Smooth muscle cell (in vitro differentiated cells): ENCODE measurements around the gene OVOL1. TPM values are rescaled to one million over a fixed set of nuclear protein-coding genes. Genes with fewer than 3 reads are reported as not detected.

Experiments
- DNase-seq: peaks from one replicate; lab custom pipeline; 2025; ENCODE audit not compliant: unreplicated experiment; lab: John Stamatoyannopoulos, UW
- H2AFZ ChIP-seq: fragments of 200-600 bp; sonication (generic); 2 replicates; pipeline ENCODE4 v1.6.0; 2016; ENCODE audit warnings: antibody characterized with exemption, low read depth, mild to moderate bottlenecking
- H3F3A ChIP-seq: fragments of 200-600 bp; sonication (generic); 2 replicates; pipeline ENCODE4 v1.6.0; 2017; ENCODE audit warnings: antibody characterized with exemption, low read depth
- H3K27ac ChIP-seq: fragments of 200-600 bp; sonication (generic); 2 replicates; pipeline ENCODE4 v1.5.1; 2016; ENCODE audit warnings: low read depth, mild to moderate bottlenecking
- H3K27me3 ChIP-seq: fragments of 200-600 bp; sonication (generic); 2 replicates; pipeline ENCODE4 v1.6.1; 2016; ENCODE audit warnings: low read depth, mild to moderate bottlenecking
- H3K36me3 ChIP-seq: fragments of 200-600 bp; sonication (generic); 2 replicates; pipeline ENCODE4 v1.5.1; 2016; ENCODE audit warnings: low read depth
- H3K4me1 ChIP-seq: fragments of 200-600 bp; sonication (generic); 2 replicates; pipeline ENCODE4 v1.5.1; 2016; ENCODE audit warnings: low read depth
- H3K4me2 ChIP-seq: fragments of 200-600 bp; sonication (generic); 2 replicates; pipeline ENCODE4 v1.6.0; 2016; ENCODE audit warnings: mild to moderate bottlenecking
- H3K4me3 ChIP-seq: fragments of 200-600 bp; sonication (generic); 2 replicates; pipeline ENCODE4 v1.5.1; 2016; ENCODE audit warnings: mild to moderate bottlenecking
- H3K79me2 ChIP-seq: fragments of 200-600 bp; sonication (generic); 2 replicates; pipeline ENCODE4 v1.6.0; 2016; ENCODE audit warnings: low read depth, mild to moderate bottlenecking
- H3K9ac ChIP-seq: fragments of 200-600 bp; sonication (generic); 2 replicates; pipeline ENCODE4 v1.6.0; 2016; ENCODE audit warnings: low read depth
- H3K9me3 ChIP-seq: fragments of 200-600 bp; sonication (generic); replicated peaks from 2 replicates; pipeline ENCODE4 v1.5.1; 2016; ENCODE audit warnings: low read depth
- H4K20me1 ChIP-seq: fragments of 200-600 bp; sonication (generic); 2 replicates; pipeline ENCODE4 v1.6.0; 2016; ENCODE audit warnings: low read depth
- CTCF ChIP-seq: fragments of 200-600 bp; sonication (generic); IDR thresholded peaks from 2 replicates; pipeline ENCODE4 v1.5.1; 2017; ENCODE audit warnings: borderline replicate concordance, mild to moderate bottlenecking, antibody characterized with exemption; ENCODE audit not compliant: insufficient read depth, poor library complexity, severe bottlenecking
- WGBS: methylation state at CpG from one replicate; pipeline ENCODE4 v1.1.7; 2016; ENCODE audit warnings: low lambda C conversion rate; 5-methylcytosine and 5-hydroxymethylcytosine counted together
- polyA plus RNA-seq: library from polyadenylated mRNA; unstranded; fragments of >200 nt; fragmentation: Nextera tagmentation; extraction: Ambion mirVana; gene quantifications from 2 replicates; pipeline ENCODE4 v1.2.1, GENCODE V29; 2016
- total RNA-seq: library from RNA; depleted of rRNA; stranded (reverse); fragments of >200 nt; gene quantifications from 2 replicates; pipeline ENCODE4 v1.2.3, GENCODE V29; 2014

OVOL1 gene
- total and polyA plus RNA-seq, 2 experiments from 2014 or later, result 3.1 to 7.8 TPM

GRCh38 chr11:65773784-65774411 is 13.0 kb upstream of the OVOL1 start:
- Histone ChIP-seq H3K27ac (no peak overlapping the region), H3K4me2 (no peak overlapping the region), H3K4me3 (no peak overlapping the region), H3K79me2 (no peaks in the 10 kb centered on the region), H3K4me1 (no peaks in the 10 kb centered on the region), H3K9ac (no peak overlapping the region), H3K27me3 (no peaks in the 10 kb centered on the region), H3K36me3 (no peaks in the 10 kb centered on the region), H3F3A (peaks cover 2% of the 10 kb centered on the region), H3K9me3 (no peaks in the 10 kb centered on the region), H2AFZ (no peak overlapping the region), H4K20me1 (peaks cover 51% of the 10 kb centered on the region)
- 88% methylated on average over 8 of the region's 8 CpGs for WGBS
- no peak for DNase-seq
- TF ChIP-seq CTCF, result no peak

DNA sequence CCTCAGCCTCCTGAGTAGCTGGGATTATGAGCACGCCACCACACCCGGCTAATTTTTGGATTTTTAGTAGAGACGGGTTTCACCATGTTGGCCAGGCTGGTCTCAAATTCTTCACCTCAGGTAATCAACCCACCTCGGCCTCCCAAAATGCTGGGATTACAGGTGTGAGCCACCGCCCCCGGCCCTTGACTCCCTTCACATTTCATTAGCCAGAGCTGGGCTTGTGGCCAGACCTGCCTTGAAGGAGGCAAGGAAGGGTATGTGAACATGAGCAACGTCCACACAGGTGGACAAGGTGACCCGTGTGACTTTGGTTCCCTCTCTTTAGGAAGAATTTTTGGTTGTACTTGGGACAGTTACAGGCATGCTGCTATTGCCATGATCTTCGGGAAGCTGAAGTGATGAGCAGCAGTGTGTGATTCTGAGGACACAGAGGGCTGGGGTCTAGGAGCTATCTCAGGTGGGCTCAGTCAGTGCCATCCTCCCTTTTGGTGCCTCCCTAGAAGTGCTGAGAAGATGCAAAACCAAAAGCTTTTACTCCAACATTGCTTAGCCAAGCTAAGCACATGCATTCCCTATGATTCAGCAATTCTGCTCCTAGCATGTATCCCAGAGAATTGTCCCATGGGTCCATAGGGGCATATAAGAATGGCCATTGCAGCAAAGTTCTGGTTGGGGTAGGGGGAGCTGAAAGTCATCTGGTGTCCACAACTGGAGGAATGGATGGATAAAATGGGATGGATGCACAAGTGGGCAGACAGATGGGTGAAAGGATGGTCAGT is 12.1 kb upstream of the OVOL1 start:
- Histone ChIP-seq H3K27ac (no peak overlapping the region), H3K4me2 (no peak overlapping the region), H3K79me2 (no peaks in the 10 kb centered on the region), H3K27me3 (no peaks in the 10 kb centered on the region), H4K20me1 (peaks cover 59% of the 10 kb centered on the region), H3K9me3 (no peaks in the 10 kb centered on the region), H3K4me1 (no peaks in the 10 kb centered on the region), H3K4me3 (no peak overlapping the region), H2AFZ (no peak overlapping the region), H3K36me3 (no peaks in the 10 kb centered on the region), H3F3A (peaks cover 2% of the 10 kb centered on the region), H3K9ac (no peak overlapping the region)
- 97% methylated on average over 9 of the region's 9 CpGs for WGBS
- DNase-seq, result no peak
- no peak for TF ChIP-seq CTCF

- Histone ChIP-seq H2AFZ (no peak overlapping the region), H3K4me1 (no peaks in the 10 kb centered on the region), H3F3A (peaks cover 2% of the 10 kb centered on the region), H3K36me3 (no peaks in the 10 kb centered on the region), H3K27me3 (no peaks in the 10 kb centered on the region), H3K4me3 (no peak overlapping the region), H3K4me2 (peak overlapping the region; percentile 4), H4K20me1 (peaks cover 57% of the 10 kb centered on the region), H3K79me2 (no peaks in the 10 kb centered on the region), H3K9me3 (no peaks in the 10 kb centered on the region), H3K27ac (peak overlapping the region; percentile 64), H3K9ac (no peak overlapping the region)
- WGBS, result 66% methylated on average over 8 of the region's 8 CpGs
- TF ChIP-seq CTCF, result no peak
- no peak for DNase-seq
Measured at GRCh38 chr11:65776196-65776595, 10.7 kb upstream of the OVOL1 start.

DNA sequence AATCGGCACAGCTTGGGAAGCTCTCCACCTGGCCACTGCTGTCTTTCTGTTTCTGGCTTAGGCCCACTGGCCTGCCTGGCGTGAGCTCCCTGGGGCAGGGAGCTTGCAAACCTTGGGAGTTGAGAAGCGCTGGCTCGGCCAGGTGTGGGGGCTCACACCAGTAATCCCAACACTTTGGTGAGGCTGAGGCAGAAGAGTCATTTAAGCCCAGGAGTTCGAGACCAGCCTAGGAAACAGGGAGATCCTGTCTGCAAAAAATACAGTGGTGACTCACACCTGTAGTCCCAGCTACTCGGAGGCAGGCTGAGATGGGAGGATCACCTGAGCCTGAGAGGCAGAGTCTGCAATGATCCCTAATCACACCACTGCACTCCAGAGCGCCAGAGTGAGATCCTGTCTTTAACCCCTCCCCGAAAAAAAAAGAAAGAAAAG is 10.1 kb upstream of the OVOL1 start:
- H3F3A ChIP-seq, result peaks cover 3% of the 10 kb centered on the region
- H4K20me1 ChIP-seq, result peaks cover 57% of the 10 kb centered on the region
- H3K4me2 ChIP-seq, result peak overlapping the region; percentile 4
- no peak for TF ChIP-seq CTCF
- H3K4me3 ChIP-seq, result no peak overlapping the region
- no peaks in the 10 kb centered on the region for H3K4me1 ChIP-seq
- no peak overlapping the region for H3K9ac ChIP-seq
- no peaks in the 10 kb centered on the region for H3K36me3 ChIP-seq
- no peaks in the 10 kb centered on the region for H3K79me2 ChIP-seq
- no peaks in the 10 kb centered on the region for H3K9me3 ChIP-seq
- no peak for DNase-seq
- no peaks in the 10 kb centered on the region for H3K27me3 ChIP-seq
- 85% methylated on average over 8 of the region's 8 CpGs for WGBS
- no peak overlapping the region for H2AFZ ChIP-seq
- peak overlapping the region; percentile 64 for H3K27ac ChIP-seq
